Neural cell (in vitro differentiated cells): Measurements from ENCODE around the gene SEMA6A. TPM values are rescaled to one million over a fixed set of nuclear protein-coding genes. Genes with fewer than 3 reads are reported as not detected.

ENCODE experiments used
- H2AFZ ChIP-seq: fragments of 200-600, 300-800 bp; sonication (generic), shearing (Covaris generic); 2 replicates; pipeline ENCODE4 v1.6.0; 2014; ENCODE audit warnings: low read depth, mild to moderate bottlenecking, antibody characterized with exemption, low read length, moderate library complexity
- H3F3A ChIP-seq: fragments of 200-600 bp; shearing (Covaris generic); 2 replicates; pipeline ENCODE4 v1.6.1; 2016; ENCODE audit warnings: mild to moderate bottlenecking, moderate library complexity, mixed read lengths, antibody characterized with exemption, low read length; ENCODE audit not compliant: insufficient read depth, poor library complexity, severe bottlenecking
- H3K27ac ChIP-seq: fragments of 200-600, 300-800 bp; sonication (generic), shearing (Covaris generic); 2 replicates; pipeline ENCODE4 v1.5.1; 2014; ENCODE audit warnings: mild to moderate bottlenecking, low read length, moderate library complexity
- H3K27me3 ChIP-seq: fragments of 300-800, 200-600 bp; sonication (generic), shearing (Covaris generic); 2 replicates; pipeline ENCODE4 v1.6.0; 2014; ENCODE audit warnings: mild to moderate bottlenecking, low read depth, low read length, moderate library complexity; ENCODE audit not compliant: insufficient read depth
- H3K36me3 ChIP-seq: fragments of 300-800, 200-600 bp; sonication (generic), shearing (Covaris generic); 2 replicates; pipeline ENCODE4 v1.5.1; 2014; ENCODE audit warnings: mild to moderate bottlenecking, antibody characterized with exemption, low read length, moderate library complexity; ENCODE audit not compliant: insufficient read depth
- H3K4me2 ChIP-seq: fragments of 300-800, 200-600 bp; sonication (generic), shearing (Covaris generic); 2 replicates; pipeline ENCODE4 v1.6.0; 2014; ENCODE audit warnings: mild to moderate bottlenecking, low read length
- H3K4me3 ChIP-seq: fragments of 300-800, 200-600 bp; sonication (generic), shearing (Covaris generic); 2 replicates; pipeline ENCODE4 v1.5.1; 2014; ENCODE audit warnings: mild to moderate bottlenecking, low read length, moderate library complexity
- H3K79me2 ChIP-seq: fragments of 200-600 bp; shearing (Covaris generic); replicated peaks from 2 replicates; pipeline ENCODE4 v1.6.0; 2014; ENCODE audit warnings: mild to moderate bottlenecking, low read length, moderate library complexity; ENCODE audit not compliant: insufficient read depth
- H3K9ac ChIP-seq: fragments of 300-800, 200-600 bp; sonication (generic), shearing (Covaris generic); 2 replicates; pipeline ENCODE4 v1.6.1; 2016; ENCODE audit warnings: mild to moderate bottlenecking, low read length, mixed read lengths
- H3K9me2 ChIP-seq: fragments of 200-600 bp; shearing (Covaris generic); 2 replicates; pipeline ENCODE4 v1.6.1; 2016; ENCODE audit warnings: mild to moderate bottlenecking, low read length, mixed read lengths; ENCODE audit not compliant: insufficient read depth
- H3K9me3 ChIP-seq: fragments of 200-600, 300-800 bp; sonication (generic), shearing (Covaris generic); 2 replicates; pipeline ENCODE4 v1.6.1; 2016; ENCODE audit warnings: mild to moderate bottlenecking, mixed run types, low read length, moderate library complexity, mixed read lengths
- H4K20me1 ChIP-seq: fragments of 200-600 bp; shearing (Covaris generic); 2 replicates; pipeline ENCODE4 v1.6.1; 2016; ENCODE audit warnings: mild to moderate bottlenecking, mixed run types; ENCODE audit not compliant: insufficient read depth
- CTCF ChIP-seq: fragments of 450-650 bp; IDR thresholded peaks from 2 replicates; pipeline ENCODE4 v1.5.1; 2014; ENCODE audit warnings: antibody characterized with exemption, mild to moderate bottlenecking, moderate library complexity; ENCODE audit not compliant: poor library complexity, severe bottlenecking
- EP300 ChIP-seq: fragments of 450-650 bp; conservative IDR thresholded peaks from 2 replicates; pipeline ENCODE4 v1.6.1; 2014; ENCODE audit warnings: antibody characterized with exemption, mild to moderate bottlenecking, moderate library complexity; ENCODE audit not compliant: poor library complexity, severe bottlenecking
- EZH2 ChIP-seq: fragments of 200-600, 300-800 bp; shearing (Covaris generic), sonication (generic); IDR thresholded peaks from 2 replicates; pipeline ENCODE4 v1.6.1; 2014; ENCODE audit warnings: antibody characterized with exemption, low read length, borderline replicate concordance, mild to moderate bottlenecking; ENCODE audit not compliant: insufficient read depth, poor library complexity, severe bottlenecking
- MXI1 ChIP-seq: fragments of 450-650 bp; conservative IDR thresholded peaks from 2 replicates; pipeline ENCODE4 v1.6.1; 2014; ENCODE audit warnings: antibody characterized with exemption, mild to moderate bottlenecking; ENCODE audit not compliant: poor library complexity, severe bottlenecking
- POLR2AphosphoS5 ChIP-seq: IDR thresholded peaks from 2 replicates; pipeline ENCODE4 v1.6.1; 2012
- RAD21 ChIP-seq: fragments of 450-650 bp; conservative IDR thresholded peaks from 2 replicates; pipeline ENCODE4 v1.6.1; 2014; ENCODE audit warnings: antibody characterized with exemption, mild to moderate bottlenecking, moderate library complexity
- REST ChIP-seq: IDR thresholded peaks from 2 replicates; pipeline ENCODE4 v1.6.1; 2012; ENCODE audit warnings: borderline replicate concordance
- SMC3 ChIP-seq: fragments of 450-650 bp; conservative IDR thresholded peaks from 2 replicates; pipeline ENCODE4 v1.6.1; 2014; ENCODE audit warnings: antibody characterized with exemption, mild to moderate bottlenecking, moderate library complexity; ENCODE audit not compliant: poor library complexity
- TAF1 ChIP-seq: IDR thresholded peaks from 2 replicates; pipeline ENCODE4 v1.6.1; 2012; ENCODE audit warnings: low read depth
- polyA plus RNA-seq: library from polyadenylated mRNA; depleted of rRNA; stranded (reverse); fragments of >200 nt; gene quantifications from 2 replicates; pipeline ENCODE4 v1.2.3, GENCODE V29; 2014

The SEMA6A gene
- polyA plus RNA-seq, 1 donor from 2014 or later: 6.5 TPM

GRCh38 chr5:116502138-116502537, 72.5 kb downstream of the SEMA6A start:
- Histone ChIP-seq H3F3A (no peaks in the 10 kb centered on the region), H3K36me3 (no peaks in the 10 kb centered on the region), H3K9me3 (no peaks in the 10 kb centered on the region), H4K20me1 (no peaks in the 10 kb centered on the region), H3K79me2 (peaks cover 6% of the 10 kb centered on the region), H2AFZ (no peak overlapping the region), H3K4me2 (no peak overlapping the region), H3K4me3 (no peak overlapping the region), H3K27me3 (no peaks in the 10 kb centered on the region), H3K27ac (no peak overlapping the region), H3K9me2 (no peaks in the 10 kb centered on the region), H3K9ac (no peak overlapping the region)
- TF ChIP-seq SMC3 (no peak), RAD21 (no peak), TAF1 (no peak), EZH2 (no peak), MXI1 (no peak), EP300 (no peak), REST (no peak), POLR2AphosphoS5 (no peak), CTCF (no peak)

- Histone ChIP-seq H4K20me1 (no peaks in the 10 kb centered on the region), H3K27ac (no peak overlapping the region), H2AFZ (no peak overlapping the region), H3K9me2 (no peaks in the 10 kb centered on the region), H3K27me3 (no peaks in the 10 kb centered on the region), H3K9me3 (no peaks in the 10 kb centered on the region), H3K4me2 (no peak overlapping the region), H3K36me3 (no peaks in the 10 kb centered on the region), H3K9ac (no peak overlapping the region), H3K4me3 (no peak overlapping the region), H3F3A (no peaks in the 10 kb centered on the region), H3K79me2 (no peaks in the 10 kb centered on the region)
- TF ChIP-seq RAD21 (no peak), EP300 (no peak), SMC3 (no peak), CTCF (no peak), REST (no peak), TAF1 (no peak), EZH2 (no peak), POLR2AphosphoS5 (no peak), MXI1 (no peak)
These were observed 76.0 kb downstream of the SEMA6A start for GRCh38 chr5:116498503-116499048.
